GM21619 (cell line): ENCODE measurements around the gene MAN1A2.
"Not testable (repeated sequence)": the region's sequence is repeated elsewhere in the genome, so short reads cannot be mapped to it uniquely, and the experiment has no call there.

Experiments
- ATAC-seq: cut with Tn5 transposase; IDR thresholded peaks from one replicate; pipeline ENCODE4 v1.9.1; 2021; ENCODE audit not compliant: unreplicated experiment

The MAN1A2 gene

DNA sequence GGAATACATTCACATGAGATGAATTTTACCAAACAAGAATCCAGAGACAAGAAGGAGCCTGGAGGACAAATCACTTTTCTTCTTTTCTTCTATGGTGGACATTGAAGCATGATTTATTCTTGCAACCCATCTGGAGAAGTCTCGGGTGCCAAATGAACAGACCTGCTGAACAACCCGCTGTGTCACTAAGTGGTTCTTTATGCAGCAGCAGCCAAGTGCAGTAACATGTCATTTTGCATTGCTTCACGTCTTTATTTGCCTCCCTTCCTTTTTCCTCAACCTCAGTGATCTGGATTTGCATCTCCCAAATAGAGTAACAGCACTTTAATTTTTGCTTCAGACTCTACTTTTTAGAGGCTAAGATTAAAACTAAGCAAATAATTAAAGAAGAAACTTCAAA is 188.6 kb downstream of the MAN1A2 start:
- no peak for ATAC-seq

DNA sequence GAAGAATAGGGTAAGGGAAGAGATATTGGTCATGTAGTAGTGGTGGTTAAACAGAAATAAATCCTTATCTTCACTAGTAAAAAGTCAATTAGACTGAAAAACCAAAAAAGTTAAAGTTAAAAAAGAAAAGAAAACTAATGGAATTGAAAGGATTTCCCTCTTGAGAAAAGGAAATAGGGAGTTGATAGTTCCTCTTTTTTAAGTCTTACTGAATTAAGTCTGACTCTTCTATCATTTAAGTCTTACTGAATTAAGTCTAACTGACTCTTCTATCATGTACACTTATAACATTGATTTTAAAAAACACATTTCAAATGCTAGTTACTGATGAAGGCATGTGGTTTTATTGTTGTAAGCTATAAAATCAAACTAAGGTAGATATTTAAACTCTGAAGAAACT is 189.1 kb downstream of the MAN1A2 start:
- no peak for ATAC-seq

DNA sequence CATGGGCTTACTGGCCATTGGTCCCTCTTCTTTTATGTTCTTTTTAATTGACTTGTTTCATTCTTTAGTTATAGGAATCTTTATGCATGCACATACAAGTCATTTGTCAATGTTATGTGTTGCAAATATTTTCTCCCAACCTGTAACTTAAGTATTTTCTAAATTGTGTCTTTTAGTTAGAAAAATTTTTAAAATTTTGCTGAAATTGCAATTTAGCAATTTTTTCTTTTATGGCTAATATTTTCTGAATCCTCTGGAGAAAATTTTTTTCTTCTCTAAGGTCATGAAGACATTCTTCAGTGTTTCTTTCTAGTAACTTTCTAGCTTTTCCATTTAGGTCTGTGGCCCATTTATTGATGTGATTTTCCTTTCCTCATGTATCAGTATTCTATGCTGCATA is 189.7 kb downstream of the MAN1A2 start:
- ATAC-seq: no peak

DNA sequence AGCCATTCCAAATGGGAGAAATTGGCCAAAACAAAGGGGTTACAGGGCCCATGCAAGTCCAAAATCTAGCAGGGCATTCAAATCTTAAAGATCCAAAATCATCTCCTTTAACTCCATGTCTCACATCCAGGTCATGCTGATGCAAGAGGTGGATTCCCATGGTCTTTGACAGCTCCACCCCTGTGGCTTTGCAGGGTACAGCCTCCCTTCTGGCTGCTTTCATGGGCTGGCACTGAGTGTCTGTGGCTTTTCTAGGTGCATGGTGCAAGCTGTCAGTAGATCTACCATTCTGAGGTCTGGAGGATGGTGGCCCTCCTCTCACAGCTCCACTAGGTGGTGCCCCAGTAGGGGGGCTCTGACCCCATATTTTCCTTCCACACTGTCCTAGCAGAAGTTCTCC is 191.2 kb downstream of the MAN1A2 start:
- ATAC-seq: not testable (repeated sequence)

DNA sequence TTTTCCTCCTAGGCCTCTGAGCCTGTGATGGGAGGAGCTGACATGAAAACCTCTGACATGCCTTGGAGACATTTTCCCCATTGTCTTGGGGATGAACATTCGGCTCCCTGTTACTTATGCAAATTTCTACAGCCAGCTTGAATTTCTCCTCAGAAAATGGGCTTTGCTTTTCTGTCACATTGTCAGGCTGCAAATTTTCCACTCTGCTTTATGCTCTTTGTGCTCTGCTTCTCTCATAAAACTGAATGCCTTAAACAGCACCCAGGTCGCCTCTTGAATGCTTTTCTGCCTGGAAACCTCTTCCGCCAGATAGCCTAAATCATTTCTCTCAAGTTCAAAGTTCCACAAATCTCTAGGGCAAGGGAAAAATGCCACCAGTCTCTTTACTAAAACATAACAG is 191.9 kb downstream of the MAN1A2 start:
- no peak for ATAC-seq

DNA sequence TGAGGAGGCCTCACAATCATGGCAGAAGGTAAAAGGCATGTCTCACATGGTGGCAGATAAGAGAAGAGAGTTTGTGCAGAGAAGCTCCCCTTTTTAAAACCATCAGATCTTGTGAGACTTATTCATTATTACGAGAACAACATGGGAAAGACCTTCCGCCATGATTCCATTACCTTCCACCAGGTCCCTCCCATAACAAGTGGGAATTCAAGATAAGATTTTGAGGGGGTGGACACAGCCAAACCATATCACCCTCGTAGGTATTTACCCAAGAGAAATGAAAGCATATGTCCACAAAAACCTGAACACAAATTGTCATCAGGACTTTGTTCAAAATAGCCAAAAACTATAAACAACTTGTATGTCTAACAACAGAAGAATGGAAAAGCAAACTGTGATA is 192.7 kb downstream of the MAN1A2 start:
- ATAC-seq: no peak

DNA sequence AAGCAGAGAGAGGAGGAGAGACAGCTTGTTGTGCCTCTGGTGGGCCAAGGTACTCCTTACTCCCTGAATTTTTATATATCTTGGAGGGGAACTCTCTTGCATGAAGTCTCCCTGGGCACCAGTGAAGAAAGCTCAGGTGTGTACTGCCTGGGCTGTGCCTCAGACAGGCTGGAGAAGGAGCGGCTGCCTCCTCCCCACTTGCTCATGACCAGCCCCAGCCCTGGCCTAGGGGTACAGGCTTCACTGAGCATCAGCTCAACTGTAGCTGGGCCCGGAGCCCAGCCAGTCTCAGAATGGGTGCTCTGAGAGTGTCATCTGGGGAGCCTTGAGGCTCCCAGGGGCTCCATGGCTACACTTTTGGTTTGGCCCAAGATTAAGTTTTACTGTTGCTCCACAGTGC is 193.8 kb downstream of the MAN1A2 start:
- ATAC-seq: no peak

DNA sequence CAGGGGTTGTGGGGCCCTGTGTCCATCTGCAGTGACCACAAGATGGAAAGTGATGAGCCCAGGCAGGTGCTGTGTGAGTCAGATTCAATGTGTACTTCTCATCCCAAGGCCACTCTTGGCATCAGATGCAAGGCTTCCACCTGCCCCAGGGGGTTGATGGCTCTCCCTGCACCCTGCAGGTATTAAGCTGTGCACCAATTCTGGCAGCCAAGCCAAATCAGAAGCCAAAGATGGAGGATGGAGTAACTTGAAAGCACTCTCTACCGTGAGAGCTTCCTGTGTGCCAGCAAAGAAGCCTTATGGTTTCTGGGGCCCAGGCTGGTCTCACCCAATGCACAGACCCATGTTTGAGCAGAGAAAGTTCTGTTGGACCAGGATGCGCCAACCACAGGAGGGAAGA is 194.3 kb downstream of the MAN1A2 start:
- no peak for ATAC-seq

DNA sequence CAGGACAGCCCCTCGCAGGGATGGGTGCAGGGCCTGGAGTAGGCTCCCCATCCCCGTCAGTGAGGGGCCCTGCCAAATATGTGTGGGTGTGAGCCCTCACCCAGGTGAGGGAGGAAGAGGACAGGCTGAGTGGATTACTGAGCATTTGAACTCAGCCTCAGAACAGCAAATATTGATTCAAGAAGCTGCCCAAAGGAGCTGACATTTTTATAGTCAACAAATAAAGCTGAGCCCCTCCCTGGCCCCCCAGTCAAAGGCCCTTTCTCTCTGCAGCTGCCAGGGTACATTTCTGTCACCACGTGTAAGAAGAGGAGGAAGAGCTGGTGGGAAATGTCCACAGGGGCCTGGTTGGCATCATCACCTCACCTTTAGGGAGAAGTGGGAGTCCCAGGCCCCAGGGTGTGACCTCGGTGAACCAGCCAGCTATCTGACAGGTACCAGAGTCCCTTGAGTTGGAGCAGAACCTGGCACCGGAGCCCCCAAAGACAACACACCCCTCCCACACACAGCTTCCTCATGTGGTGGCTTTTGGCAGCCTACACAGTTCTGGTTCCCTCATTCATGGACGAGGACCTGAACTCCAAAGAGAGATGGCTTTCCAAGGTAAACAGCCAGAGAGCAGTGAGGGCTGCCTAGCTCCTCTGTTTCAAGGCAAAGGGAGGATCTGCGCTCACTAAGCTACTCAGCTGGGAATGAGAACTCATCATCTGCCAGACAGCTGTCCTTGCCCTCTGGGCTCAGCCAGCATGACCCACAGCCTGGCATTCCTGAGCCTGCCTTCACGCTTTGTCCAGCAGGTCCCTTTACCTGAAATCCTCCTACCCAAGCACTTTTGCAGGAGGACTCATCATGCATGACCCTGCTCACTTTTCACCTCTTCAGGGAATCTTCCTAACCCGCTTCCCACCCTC is 195.6 kb downstream of the MAN1A2 start:
- ATAC-seq: no peak

DNA sequence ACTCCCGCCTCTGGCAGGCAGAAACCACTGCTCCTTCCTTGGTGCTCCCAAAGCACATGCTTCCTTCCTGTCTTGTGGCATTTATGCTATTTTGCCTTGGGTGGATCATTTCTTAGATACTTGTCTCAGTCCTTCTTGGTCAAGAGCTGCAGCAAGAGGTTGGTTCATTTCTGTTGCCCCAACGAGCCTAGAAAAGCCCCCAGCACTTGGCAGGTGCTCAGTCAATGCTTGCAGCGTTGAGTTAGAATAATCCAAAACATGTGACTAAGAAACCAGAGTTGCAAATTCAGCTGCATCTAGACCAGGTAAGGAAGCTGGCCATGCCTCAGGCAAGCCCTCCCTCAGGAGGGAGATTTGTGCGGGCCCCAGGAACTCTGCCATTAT is 196.2 kb downstream of the MAN1A2 start:
- ATAC-seq: no peak

DNA sequence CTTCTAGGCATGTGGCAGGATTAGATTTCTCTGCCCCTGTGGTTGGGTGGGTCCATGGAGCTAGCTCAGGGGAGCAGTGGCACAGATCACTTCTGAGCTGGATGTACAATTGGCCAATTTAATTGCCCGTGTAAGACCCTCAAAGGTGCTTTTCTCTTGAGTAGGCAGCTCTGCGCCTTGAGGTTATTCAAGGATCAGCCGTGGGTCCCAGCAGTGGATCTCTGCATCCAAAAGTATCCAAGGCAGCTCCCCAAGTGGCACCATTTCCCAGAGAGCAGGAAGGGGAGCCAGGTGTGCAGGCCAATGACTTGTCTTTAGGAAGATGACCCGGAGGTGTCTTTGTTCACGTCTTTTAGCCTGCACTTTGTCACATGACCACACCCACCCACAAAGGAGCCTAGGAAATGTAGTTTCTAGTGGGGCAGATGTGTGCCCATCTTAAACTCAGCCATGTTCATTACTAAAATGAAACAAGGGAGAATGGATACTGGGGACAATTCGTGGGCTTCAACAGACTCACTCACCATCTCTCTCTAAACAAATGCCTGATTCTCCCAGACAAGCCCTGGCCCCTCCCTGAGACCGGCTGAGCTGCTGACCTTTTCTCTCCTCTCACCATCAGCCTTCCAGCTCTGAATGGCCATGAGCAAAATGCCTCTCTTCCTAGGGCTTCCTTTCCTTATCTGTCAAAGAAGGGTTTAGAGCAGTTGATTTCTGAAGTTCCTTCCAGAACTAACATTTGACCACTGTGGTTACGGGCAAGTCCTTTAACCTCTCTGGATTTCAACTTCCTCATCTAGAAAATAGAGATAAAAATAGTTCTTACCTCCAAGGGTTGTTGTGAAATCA is 197.2 kb downstream of the MAN1A2 start:
- ATAC-seq: no peak

DNA sequence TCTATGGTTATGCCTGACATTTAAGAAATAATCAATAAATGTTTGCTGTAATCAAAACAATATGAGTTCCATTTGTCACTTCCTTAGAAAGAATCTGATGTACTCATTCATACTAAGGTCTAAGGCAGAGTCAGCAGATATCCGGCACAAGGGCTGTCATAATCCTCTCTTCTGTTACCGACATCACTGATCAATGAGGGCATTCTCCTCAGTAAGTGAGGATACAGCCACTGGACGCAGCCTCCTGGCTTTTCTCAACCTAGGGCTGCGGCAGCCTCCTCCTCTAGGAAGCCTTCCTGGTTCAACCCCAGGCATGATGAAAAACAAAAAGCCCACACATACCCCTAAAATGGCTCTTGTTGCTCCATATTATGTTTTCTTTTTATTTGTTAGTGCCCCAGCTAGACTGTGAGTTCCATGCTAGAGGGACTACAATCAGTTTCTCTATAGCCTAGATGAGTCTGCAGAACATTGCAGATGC is 197.9 kb downstream of the MAN1A2 start:
- no peak for ATAC-seq

DNA sequence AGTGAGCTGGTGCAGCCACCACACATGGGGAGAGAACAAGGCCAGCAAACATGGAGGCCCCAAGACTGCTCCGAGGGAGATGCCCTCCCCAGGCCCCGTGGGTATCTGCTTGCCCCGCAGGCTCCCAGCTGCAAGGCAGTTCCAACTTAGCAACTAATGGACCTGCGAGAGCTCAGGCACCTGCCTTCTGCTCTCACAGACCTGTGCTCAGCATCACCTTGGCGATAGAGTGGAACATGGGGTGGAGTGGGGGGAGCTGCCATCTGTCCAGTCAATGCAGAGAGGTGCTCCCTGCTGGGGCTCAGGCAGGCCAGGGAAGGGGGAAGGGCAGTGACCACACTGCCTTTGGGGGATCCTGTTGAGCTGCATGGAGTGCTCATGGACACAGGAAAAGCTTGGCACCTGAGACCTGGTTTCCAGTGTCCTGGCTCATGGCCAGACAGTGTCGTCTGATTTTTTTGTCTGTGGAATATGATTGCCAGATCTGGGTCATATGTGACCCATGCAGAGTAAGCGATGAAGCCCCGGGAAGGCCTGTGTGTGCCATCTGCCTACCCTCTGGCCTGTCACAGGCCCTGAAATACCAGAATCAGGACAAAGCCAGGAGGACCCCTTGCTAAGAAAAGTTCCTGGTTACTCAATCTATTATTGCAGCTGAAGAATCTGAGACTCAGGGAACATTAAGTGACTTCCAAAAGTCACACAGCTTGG is 198.7 kb downstream of the MAN1A2 start:
- ATAC-seq: no peak

DNA sequence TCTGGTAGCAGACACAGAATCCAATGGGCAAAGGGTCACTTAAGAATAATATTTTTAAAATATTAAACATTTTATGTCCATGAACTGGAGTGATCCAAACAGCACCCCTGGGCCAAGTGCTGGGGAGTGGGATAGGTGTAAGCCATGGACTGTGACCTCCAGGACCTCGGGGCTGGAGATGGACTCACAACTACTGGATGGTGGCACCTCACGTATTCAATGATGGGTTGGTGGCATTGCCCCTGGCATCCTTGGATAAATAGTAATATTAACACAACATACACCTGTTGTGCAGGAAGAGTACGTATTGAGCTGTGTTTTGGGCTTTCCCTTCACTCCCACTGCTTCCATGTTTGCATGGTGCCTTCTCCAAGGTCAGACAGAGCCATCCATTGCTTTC is 199.3 kb downstream of the MAN1A2 start:
- no peak for ATAC-seq

DNA sequence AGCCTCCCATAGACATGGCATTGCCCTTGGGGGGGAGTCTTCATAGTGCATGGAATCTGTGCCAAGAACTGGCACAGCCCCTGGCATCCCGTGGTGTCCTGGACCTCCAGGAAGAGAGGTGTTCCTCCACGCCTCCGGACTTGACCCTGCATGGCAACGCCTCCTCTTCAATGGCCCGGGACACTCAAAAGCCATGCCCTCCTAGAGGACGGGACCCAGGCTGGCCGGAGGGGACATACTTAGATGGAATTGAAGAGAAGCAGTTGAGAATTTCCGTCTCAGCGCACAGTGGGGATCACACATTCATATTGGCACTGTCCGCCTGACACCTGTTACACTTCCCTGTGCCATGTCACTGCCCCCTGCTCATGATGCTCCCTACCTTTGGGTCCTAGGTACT is 200.2 kb downstream of the MAN1A2 start:
- ATAC-seq: no peak

DNA sequence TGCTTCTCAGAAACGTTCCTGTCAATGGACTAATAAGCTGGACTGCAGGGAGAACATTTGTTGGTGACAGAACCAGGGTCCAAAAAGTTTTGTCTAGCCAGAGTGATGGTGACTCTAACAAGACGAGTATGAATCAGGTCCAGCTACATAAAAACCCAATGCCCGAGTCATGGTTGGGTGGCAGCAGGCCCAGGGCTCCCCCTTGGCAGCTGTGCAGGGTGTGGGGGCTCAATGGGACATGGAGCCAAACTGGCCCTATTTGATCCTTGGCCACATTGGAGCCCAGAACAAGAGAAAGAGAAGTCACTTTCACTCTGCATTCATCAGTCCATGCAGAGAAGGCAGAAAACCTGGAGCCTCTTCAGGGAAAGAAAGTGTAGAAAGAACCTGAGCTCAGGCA is 200.7 kb downstream of the MAN1A2 start:
- no peak for ATAC-seq

DNA sequence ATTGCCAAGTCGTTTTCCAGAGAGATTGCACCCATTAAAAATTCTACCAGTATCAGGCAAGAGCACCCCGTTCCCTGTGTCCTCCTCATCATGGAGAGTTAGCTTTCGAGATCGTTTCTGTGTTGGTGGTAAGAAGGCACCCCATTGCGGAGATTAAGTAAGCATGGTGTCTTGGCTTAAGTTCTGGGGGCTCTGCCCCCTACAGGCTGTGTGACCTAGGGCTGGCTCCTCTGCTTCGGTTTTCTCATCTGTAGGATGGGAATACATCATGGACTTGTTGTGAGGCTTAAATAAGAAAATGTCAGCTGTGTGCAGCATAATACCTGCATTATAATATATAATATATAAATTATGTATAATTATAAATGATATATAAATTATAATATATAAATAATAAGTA is 201.8 kb downstream of the MAN1A2 start:
- ATAC-seq: no peak

DNA sequence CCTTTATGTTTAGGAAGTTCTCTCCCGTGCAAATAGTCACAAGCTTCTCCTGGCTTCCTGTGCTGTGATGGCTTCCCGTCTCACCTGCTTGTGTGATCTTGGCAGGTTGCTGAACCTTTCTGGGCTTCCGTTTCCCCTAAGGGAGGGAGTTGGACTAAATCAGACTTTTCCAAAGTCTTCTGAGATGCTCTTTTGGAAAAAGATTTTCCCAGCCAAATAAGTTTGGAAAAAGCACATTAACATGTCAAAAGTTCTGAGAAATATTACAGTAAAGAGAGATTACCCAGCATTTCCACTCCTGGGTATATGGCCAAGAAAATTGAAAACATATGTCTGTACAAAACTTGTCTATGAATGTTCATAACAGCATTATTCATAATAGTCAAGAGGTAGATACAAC is 202.6 kb downstream of the MAN1A2 start:
- no peak for ATAC-seq

DNA sequence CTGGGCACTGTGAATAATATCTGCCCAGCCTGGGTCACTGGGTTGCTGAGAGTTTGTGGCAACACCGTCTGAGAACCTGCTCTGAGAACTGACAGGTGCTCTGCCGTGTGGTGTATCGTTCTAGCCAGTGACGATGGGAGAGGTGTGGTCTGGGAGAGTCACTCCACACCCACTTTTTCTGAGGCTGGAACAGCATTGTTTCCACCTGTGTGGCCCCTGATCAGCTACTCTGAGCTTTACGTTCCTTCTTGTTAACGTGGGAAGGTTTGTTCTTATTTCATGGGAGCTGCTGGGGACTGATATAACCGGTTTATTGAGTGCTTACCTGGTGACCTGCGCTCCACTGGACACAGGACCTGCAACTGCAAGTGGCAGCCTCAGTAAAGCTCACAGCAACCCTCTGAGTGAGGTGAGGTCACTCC is 203.8 kb downstream of the MAN1A2 start:
- no peak for ATAC-seq

DNA sequence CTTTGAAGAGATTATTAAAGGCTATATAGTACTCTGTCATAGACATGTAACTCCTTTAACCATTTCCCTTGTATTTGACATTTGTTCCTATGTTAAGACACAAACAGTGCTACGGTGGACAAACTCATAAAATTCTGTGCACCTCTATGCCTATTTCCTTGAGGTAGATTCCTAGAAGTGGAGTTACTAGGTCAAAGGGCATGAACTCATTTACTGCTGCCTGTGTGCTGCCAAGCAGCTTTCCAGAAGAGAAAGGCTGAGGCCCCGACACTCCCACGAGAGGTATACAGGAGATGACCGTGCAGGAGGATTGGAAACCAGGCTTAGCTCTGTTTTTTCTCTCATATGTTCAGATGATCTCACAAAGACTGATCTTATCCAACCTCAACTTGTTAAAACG is 204.2 kb downstream of the MAN1A2 start:
- no peak for ATAC-seq

DNA sequence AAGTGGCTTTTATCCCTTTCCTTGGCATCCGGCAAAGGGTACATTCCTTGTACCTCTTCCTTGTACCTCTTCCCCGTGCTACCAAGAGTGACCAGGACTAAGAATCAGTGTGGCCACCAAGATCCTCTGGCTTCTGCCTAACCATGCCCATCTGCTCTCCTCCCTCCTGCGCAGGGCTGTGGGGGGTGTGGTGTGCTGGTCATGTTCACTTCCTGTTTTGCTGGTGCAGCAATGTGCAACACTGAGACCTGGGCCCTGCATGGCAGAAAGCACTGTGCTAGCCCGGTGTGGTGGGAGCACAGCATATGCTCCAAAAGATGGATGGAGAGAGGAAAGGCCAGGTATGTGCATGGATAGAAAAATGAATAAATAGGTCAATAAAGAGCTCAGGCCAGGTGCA is 205.3 kb downstream of the MAN1A2 start:
- no peak for ATAC-seq
